Nephron (organoid): Measurements from ENCODE around the gene ZPR1.

Experiments
- H3K27ac Mint-ChIP-seq, 3 experiments: 2 replicates each; pipeline ENCODE4 v1.8.0; 2020; ENCODE audit warnings: mixed read lengths in 3 of 3, mild to moderate bottlenecking in 2 of 3, moderate library complexity in 1 of 3
- H3K27me3 Mint-ChIP-seq: 2 replicates; pipeline ENCODE4 v1.8.0; 2021; ENCODE audit warnings: low read depth, mild to moderate bottlenecking, moderate library complexity, mixed read lengths
- H3K36me3 Mint-ChIP-seq: 2 replicates; pipeline ENCODE4 v1.8.0; 2020; ENCODE audit warnings: low read depth, mixed read lengths
- H3K4me1 Mint-ChIP-seq: 2 replicates; pipeline ENCODE4 v1.8.0; 2020; ENCODE audit warnings: mixed read lengths
- H3K4me3 Mint-ChIP-seq, 3 experiments: 2 replicates each; pipeline ENCODE4 v1.8.0; 2020; ENCODE audit warnings: mild to moderate bottlenecking in 3 of 3, mixed read lengths in 3 of 3, moderate library complexity in 2 of 3
- H3K9me3 Mint-ChIP-seq: 2 replicates; pipeline ENCODE4 v1.8.0; 2020; ENCODE audit warnings: mixed read lengths
- TF ChIP-seq, protein P1 (sequence below), 3 experiments: fragments of 200-600 bp; sonication (generic); IDR thresholded peaks; one replicate each; pipeline ENCODE4 v1.5.0; 2021; ENCODE audit warnings: antibody characterized with exemption in 3 of 3; ENCODE audit not compliant: unreplicated experiment in 3 of 3

Gene ZPR1

DNA sequence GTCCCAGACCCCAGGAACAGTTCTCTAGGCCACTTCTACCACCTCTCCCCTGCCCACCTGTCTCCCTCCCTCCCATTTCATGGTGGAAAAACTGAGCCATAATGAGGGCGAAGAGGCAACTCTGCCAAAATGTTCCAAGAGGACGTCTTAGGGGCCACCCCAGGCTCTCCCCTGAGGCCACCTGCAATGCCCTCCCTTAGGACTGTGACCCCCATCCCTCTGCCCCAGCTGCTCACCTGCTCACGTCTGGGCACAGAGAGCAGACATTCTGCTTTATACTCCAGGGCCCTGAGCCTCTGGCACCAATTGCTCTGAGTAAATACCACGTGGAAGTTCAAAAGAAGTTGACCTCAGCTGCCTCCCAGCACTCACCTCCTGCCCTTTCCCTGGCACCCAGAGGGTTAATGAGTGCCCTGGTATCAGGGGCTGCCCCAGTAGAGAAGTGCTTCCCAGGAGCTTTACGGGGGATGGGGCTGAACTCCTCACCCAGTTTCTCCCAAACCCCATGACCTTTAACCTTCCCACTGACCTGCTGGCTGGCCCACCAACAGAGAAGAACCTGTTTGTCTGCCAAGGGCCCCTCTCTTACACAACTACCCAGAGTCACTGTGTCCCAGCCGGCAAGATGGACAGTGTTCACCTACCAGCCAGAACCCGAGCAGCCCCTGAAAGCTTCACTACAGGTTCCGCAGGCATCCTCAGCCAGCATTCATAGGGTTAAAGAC, 4.5 kb upstream of the ZPR1 start:
- TF ChIP-seq, protein P1, sequence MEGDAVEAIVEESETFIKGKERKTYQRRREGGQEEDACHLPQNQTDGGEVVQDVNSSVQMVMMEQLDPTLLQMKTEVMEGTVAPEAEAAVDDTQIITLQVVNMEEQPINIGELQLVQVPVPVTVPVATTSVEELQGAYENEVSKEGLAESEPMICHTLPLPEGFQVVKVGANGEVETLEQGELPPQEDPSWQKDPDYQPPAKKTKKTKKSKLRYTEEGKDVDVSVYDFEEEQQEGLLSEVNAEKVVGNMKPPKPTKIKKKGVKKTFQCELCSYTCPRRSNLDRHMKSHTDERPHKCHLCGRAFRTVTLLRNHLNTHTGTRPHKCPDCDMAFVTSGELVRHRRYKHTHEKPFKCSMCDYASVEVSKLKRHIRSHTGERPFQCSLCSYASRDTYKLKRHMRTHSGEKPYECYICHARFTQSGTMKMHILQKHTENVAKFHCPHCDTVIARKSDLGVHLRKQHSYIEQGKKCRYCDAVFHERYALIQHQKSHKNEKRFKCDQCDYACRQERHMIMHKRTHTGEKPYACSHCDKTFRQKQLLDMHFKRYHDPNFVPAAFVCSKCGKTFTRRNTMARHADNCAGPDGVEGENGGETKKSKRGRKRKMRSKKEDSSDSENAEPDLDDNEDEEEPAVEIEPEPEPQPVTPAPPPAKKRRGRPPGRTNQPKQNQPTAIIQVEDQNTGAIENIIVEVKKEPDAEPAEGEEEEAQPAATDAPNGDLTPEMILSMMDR (IDR thresholded peaks at IDR 0.05; ENCODE audit: unreplicated experiment in 3 of 3): no peak
- H3K4me3 Mint-ChIP-seq: no peak overlapping the region

DNA sequence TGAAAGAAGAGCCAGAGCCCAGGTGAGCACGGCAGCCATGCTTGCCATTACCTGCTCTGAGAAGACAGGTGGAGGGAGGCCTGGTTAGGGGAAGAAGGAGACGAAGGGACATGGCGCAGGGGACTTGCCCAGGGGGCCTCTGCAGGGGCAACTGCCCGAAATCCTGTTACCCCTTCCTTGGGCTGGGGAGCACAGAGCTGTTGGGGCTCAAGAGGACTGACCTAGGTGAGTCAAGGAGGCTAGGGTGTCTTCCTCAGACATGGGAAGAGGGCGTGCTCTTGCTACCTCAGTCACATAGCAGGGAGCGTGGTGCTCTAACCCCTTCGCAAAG, 4.0 kb upstream of the ZPR1 start, which contains the start of gene APOA5:
Gene APOA5, minus strand, starts transcription at position 67 of the 331 bp plus-strand sequence. Its CDS starts 19 bp downstream, at position 48.
- H3K36me3 Mint-ChIP-seq: peaks cover 5% of the 10 kb centered on the region
- H3K9me3 Mint-ChIP-seq: no peaks in the 10 kb centered on the region
- H3K4me3 Mint-ChIP-seq: peak within 1 kb of the TSS; percentile 63 to 77 (median 67)
- TF ChIP-seq, protein P1 (IDR thresholded peaks at IDR 0.05; ENCODE audit: unreplicated experiment in 3 of 3): no peak
- H3K27me3 Mint-ChIP-seq: peaks cover 8% of the 10 kb centered on the region
- H3K27ac Mint-ChIP-seq: peak within 1 kb of the TSS in 1 of 3 experiments; percentile 26
- peaks cover 21% of the 10 kb centered on the region for H3K4me1 Mint-ChIP-seq

More for the DNA sequence above, 4.5 kb upstream of the ZPR1 start:
- H3K27ac Mint-ChIP-seq: no peak overlapping the region
- peaks cover 16% of the 10 kb centered on the region for H3K4me1 Mint-ChIP-seq
- peaks cover 8% of the 10 kb centered on the region for H3K27me3 Mint-ChIP-seq
- H3K9me3 Mint-ChIP-seq: no peaks in the 10 kb centered on the region
- peaks cover under 1% of the 10 kb centered on the region for H3K36me3 Mint-ChIP-seq

DNA sequence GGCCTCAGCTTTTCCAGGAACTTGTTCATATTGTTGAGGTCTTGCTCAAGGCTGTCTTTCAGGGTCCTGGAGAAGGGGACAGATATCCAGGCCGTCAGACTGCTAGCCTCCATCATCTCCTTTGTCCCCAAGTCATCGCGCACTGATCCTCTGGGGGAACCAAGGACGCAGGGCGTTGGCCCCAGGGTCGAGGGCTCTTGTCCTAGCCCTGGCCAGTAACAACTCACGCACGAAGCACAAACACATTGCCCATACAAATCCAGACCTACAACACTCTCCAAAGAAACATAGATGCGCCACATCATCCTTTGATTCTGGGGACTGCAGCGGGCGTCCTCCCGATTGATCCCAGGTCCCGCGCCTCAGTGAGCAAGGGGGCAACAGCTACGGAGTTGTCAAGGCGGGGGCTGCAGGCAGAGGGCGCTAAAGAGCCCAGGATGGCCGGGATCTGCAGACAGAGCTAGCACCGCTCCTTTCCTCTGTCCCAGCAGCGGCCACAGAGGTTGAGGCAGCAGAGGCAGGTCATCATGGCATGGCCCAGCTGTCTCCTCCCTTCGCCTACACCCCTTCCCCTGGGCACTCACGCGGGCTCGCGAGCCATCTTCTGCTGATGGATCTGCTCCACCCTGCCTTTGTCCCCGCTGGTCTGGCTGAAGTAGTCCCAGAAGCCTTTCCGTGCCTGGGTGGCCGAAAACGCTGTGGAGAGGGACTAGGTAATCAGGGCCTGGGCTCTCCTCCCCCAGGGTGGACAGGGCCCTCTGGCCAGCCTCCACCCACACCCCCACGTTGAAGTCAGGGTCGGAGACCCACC, 3.4 kb upstream of the ZPR1 start:
- TF ChIP-seq, protein P1 (IDR thresholded peaks at IDR 0.05; ENCODE audit: unreplicated experiment in 3 of 3): peak; percentile 80 to 86 (median 81)
- peak overlapping the region in 1 of 3 experiments; percentile 26 for H3K27ac Mint-ChIP-seq

DNA sequence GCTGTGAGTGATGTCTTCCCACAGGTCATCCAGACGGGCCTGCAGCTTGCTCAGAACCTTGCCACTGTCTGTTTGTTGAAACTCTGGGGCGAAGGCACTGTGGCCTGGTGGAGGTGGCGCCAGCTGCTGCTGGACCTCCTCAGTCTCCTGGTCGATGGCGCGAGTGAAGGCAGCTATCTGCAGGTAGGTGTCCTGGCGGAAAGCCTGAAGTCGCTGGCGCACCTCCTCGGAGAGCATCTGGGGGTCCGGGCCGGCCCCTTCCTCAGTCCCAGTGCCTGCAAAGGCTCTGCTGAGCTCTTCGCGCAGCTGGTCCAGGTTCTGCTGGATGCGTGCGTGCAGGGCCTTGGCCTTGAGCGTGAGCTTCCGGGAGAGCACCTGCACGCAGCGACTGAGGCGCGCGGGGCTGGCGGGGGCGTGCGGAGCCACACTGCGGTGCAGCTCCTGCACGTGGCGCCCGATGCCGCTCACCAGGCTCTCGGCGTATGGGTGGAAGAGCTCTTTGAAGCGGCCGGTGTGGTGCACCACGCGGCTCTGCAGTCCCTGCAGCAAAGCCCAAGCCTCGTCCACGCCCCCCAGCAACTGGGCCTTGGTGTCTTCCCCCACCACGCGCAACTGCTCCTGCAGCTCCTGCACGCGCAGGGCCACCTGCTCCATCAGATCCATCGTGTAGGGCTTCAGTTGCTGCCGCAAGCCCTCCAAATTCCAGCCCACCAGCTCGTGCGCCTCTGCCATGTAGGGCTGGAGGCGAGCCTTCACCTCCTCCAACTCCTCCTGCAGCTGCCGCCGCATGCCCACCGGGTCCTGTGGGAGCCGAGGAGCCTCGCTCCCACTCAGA, 2.6 kb upstream of the ZPR1 start:
- Mint-ChIP-seq H3K4me1 (peaks cover 23% of the 10 kb centered on the region), H3K27me3 (peaks cover 8% of the 10 kb centered on the region), H3K36me3 (peaks cover 11% of the 10 kb centered on the region), H3K4me3 (peak overlapping the region in 2 of 3 experiments; percentile 63 to 77), H3K9me3 (no peaks in the 10 kb centered on the region), H3K27ac (no peak overlapping the region)
- TF ChIP-seq, protein P1 (IDR thresholded peaks at IDR 0.05; ENCODE audit: unreplicated experiment in 3 of 3): no peak

More for the DNA sequence above, 3.4 kb upstream of the ZPR1 start:
- Mint-ChIP-seq H3K36me3 (peaks cover 5% of the 10 kb centered on the region), H3K9me3 (no peaks in the 10 kb centered on the region), H3K4me3 (peak overlapping the region; percentile 63 to 77 (median 67)), H3K4me1 (peaks cover 23% of the 10 kb centered on the region), H3K27me3 (peaks cover 8% of the 10 kb centered on the region)

DNA sequence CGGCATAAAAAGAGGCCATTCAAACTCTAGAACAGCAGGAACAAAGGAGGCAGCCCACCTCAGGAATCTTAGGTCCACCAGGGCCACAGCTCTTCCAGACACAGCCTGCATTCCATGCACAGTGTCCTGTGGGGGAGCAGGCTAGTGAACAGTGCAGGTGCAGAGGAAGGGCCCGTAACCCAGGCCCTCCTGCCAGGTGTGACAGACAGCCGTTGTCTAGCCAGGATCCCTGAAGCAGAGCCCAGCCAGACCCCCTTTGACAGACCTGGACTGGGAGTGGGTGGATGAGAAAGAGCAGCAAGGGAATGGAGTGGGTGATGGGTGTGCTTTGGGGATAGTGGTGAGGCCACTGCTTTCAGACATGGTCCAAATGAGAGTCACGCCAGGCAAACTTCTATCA, 1.2 kb upstream of the ZPR1 start:
- Mint-ChIP-seq H3K9me3 (no peaks in the 10 kb centered on the region), H3K36me3 (peaks cover 25% of the 10 kb centered on the region), H3K27ac (no peak overlapping the region), H3K4me3 (peak overlapping the region; percentile 97 to 99 (median 98)), H3K4me1 (peaks cover 23% of the 10 kb centered on the region), H3K27me3 (peaks cover 8% of the 10 kb centered on the region)
- TF ChIP-seq, protein P1 (IDR thresholded peaks at IDR 0.05; ENCODE audit: unreplicated experiment in 3 of 3): no peak
